HL-60 (cell line): ENCODE data around the gene ADRM1.

Source experiments
- CTCF ChIP-seq: IDR thresholded peaks from one replicate; pipeline ENCODE4 v1.5.1; 2011; ENCODE audit warnings: low read length, control low read depth, inconsistent platforms; ENCODE audit not compliant: insufficient read depth
- GABPA ChIP-seq: IDR thresholded peaks from 2 replicates; pipeline ENCODE4 v1.6.1; 2012; ENCODE audit warnings: low read depth
- POLR2AphosphoS5 ChIP-seq: IDR thresholded peaks from 2 replicates; pipeline ENCODE4 v1.6.1; 2012; ENCODE audit warnings: low read depth
- REST ChIP-seq: IDR thresholded peaks from 2 replicates; pipeline ENCODE4 v1.6.1; 2012; ENCODE audit warnings: low read depth; ENCODE audit not compliant: insufficient replicate concordance
- SPI1 ChIP-seq: IDR thresholded peaks from 2 replicates; pipeline ENCODE4 v1.6.1; 2012; ENCODE audit warnings: low read depth, mild to moderate bottlenecking, borderline replicate concordance

GRCh38 chr20:62356589-62357186, 53.9 kb downstream of the ADRM1 start:
- no peak for TF ChIP-seq CTCF
- TF ChIP-seq POLR2AphosphoS5: no peak
- no peak for TF ChIP-seq REST
- TF ChIP-seq GABPA: no peak
- no peak for TF ChIP-seq SPI1
